Eye (tissue), 1 donor: ENCODE data around the gene SGSH.
"Not testable (repeated sequence)": the region's sequence is repeated elsewhere in the genome, so short reads cannot be mapped to it uniquely, and the experiment has no call there.

Experiments
- DNase-seq: peaks from one replicate; pipeline ENCODE4 v3.0.0-alpha.2; 2015

SGSH gene

GRCh38 chr17:80220054-80220735 is at the start of gene SGSH, which contains the start of gene SLC26A11:
Gene SGSH (minus strand): TSS chr17:80220333. CDS start chr17:80220313, 20 bp downstream.
Gene SLC26A11 (plus strand): TSS chr17:80220427. CDS start chr17:80221561, 1,134 bp downstream.
- peak; percentile 89 for DNase-seq

GRCh38 chr17:80269405-80269807 is 49.3 kb upstream of the SGSH start:
- no peak for DNase-seq

GRCh38 chr17:80268427-80268826 is 48.3 kb upstream of the SGSH start:
- DNase-seq: no peak

GRCh38 chr17:80267391-80267790 is 47.3 kb upstream of the SGSH start:
- DNase-seq: no peak

GRCh38 chr17:80265205-80266068 is 45.3 kb upstream of the SGSH start:
- DNase-seq: no peak

- DNase-seq: no peak
These were observed 44.3 kb upstream of the SGSH start for GRCh38 chr17:80264205-80265075.

- DNase-seq: peak; percentile 80
These were observed 43.4 kb upstream of the SGSH start for GRCh38 chr17:80263253-80264204.

GRCh38 chr17:80262775-80263244 is 42.7 kb upstream of the SGSH start:
- no peak for DNase-seq

GRCh38 chr17:80262291-80262690 is 42.2 kb upstream of the SGSH start:
- no peak for DNase-seq

- DNase-seq: no peak
These were observed 41.8 kb upstream of the SGSH start for GRCh38 chr17:80261895-80262279.

- DNase-seq: peak; percentile 71
These were observed 41.2 kb upstream of the SGSH start for GRCh38 chr17:80261159-80261894.

- DNase-seq: peak; percentile 56
These were observed 40.6 kb upstream of the SGSH start, which contains the start of gene RNF213 for GRCh38 chr17:80260791-80261158. Gene RNF213 (plus strand): TSS chr17:80260852. CDS start chr17:80263682, 2,830 bp downstream.

GRCh38 chr17:80260069-80260535 is 40.0 kb upstream of the SGSH start:
- DNase-seq: peak; percentile 79

- DNase-seq: no peak
These were observed 39.4 kb upstream of the SGSH start for GRCh38 chr17:80259457-80260068.

- DNase-seq: not testable (repeated sequence)
These were observed 38.2 kb upstream of the SGSH start for GRCh38 chr17:80258296-80258695.

GRCh38 chr17:80257716-80258213 is 37.6 kb upstream of the SGSH start:
- no peak for DNase-seq

- DNase-seq: no peak
These were observed 35.9 kb upstream of the SGSH start for GRCh38 chr17:80256034-80256350.

- DNase-seq: no peak
These were observed 34.5 kb upstream of the SGSH start for GRCh38 chr17:80254396-80255251.
